Spinal cord (tissue), 10 donors: ENCODE results near the gene GALNT17. TPM values are rescaled to one million over a fixed set of nuclear protein-coding genes. Genes with fewer than 3 reads are reported as not detected.

Source experiments
- DNase-seq, 6 donors: peaks; one replicate each; pipeline versions ENCODE4 v3.0.0 to v3.0.0-alpha.2; 2013 to 2015; ENCODE audit warnings: low spot score in 6 of 6, low read depth in 4 of 6
- H3K27ac ChIP-seq: one replicate; pipeline ENCODE4 v1.5.1; 2013; ENCODE audit warnings: low read depth, low read length, control low read depth
- H3K27me3 ChIP-seq: one replicate; pipeline ENCODE4 v1.6.1; 2013; ENCODE audit warnings: low read length; ENCODE audit not compliant: control insufficient read depth, insufficient read depth
- H3K36me3 ChIP-seq: one replicate; pipeline ENCODE4 v1.6.1; 2013; ENCODE audit warnings: low read length; ENCODE audit not compliant: control insufficient read depth, insufficient read depth
- H3K4me1 ChIP-seq: one replicate; pipeline ENCODE4 v1.6.1; 2013; ENCODE audit warnings: low read length; ENCODE audit not compliant: control insufficient read depth, insufficient read depth
- H3K4me3 ChIP-seq: one replicate; pipeline ENCODE4 v1.5.1; 2013; ENCODE audit warnings: low read depth, low read length, control low read depth
- H3K9me3 ChIP-seq: one replicate; pipeline ENCODE4 v1.6.1; 2013; ENCODE audit warnings: low read length; ENCODE audit not compliant: control insufficient read depth, insufficient read depth
- WGBS: methylation state at CpG from one replicate; pipeline ENCODE4 v1.1.5; 2013; ENCODE audit warnings: missing lambda C conversion rate; ENCODE audit not compliant: insufficient coverage; 5-methylcytosine and 5-hydroxymethylcytosine counted together
- polyA plus RNA-seq, 2 donors: library from polyadenylated mRNA; unstranded; fragments of 120-200 nt; gene quantifications; one replicate each; pipeline ENCODE4 v1.2.1, GENCODE V29; 2013; ENCODE audit not compliant: insufficient read length in 2 of 2
- total RNA-seq, 2 donors: library from RNA; depleted of rRNA in 1 of 2; stranded (reverse); fragments of 120-200 nt in 1 of 2; fragments of >200 nt in 1 of 2; gene quantifications; one replicate each; pipeline versions ENCODE4 v1.2.3 to v1.2.4, GENCODE V29; 2013 to 2014
- donor health status: healthy.

The GALNT17 gene
- total and polyA plus RNA-seq, 4 donors: 44.9 to 54.8 (median 48.0) TPM

DNA sequence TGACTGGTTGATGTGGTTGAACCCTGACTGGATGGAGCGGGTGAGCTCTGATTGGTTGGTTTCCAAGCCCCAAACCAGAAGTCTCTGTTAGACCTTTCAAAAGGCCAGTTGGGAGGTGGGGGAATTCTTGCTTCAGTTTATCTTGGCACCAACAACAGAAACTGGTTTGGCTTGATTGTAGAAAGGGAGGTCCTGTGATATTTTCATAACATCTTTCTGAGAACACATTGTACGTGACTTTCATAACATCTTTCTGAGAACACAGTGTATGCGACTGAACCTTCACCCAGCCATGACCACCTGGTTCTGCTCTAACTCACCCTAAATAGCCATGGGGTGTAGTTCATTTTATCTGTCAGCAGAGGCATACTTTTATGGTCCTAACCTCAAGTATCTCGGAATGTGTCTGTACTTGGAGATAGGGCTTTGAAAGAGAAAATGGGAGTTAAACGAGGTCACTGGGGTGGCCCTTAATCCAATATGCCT lies 88.3 kb downstream of the GALNT17 start:
- DNase-seq: no peak
- H3K27me3 ChIP-seq: no peaks in the 10 kb centered on the region
- WGBS: 88% methylated on average over 2 of the region's 5 CpGs
- H3K4me1 ChIP-seq: no peaks in the 10 kb centered on the region
- no peak overlapping the region for H3K27ac ChIP-seq
- no peak overlapping the region for H3K4me3 ChIP-seq
- peaks cover 2% of the 10 kb centered on the region for H3K9me3 ChIP-seq
- H3K36me3 ChIP-seq: no peaks in the 10 kb centered on the region

DNA sequence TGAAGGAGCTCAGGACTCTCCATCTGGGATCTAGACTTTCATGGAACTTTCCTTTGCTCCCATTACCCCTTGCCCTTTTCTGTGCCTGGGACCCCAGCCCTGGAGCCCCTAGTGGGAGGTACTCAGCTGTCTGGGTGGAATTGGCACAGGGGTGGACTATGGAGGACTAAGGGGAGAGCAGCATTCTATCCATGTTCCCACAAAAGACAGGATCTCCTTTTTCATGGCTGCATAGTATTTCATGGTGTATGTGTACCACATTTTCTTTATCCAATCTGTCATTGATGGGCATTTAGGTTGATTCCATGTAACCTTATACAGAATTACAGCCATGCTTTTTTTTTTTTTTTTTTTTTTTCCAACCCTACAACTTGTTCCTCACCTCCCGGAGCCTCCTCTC lies 89.1 kb downstream of the GALNT17 start:
- Histone ChIP-seq H3K36me3 (no peaks in the 10 kb centered on the region), H3K4me1 (no peaks in the 10 kb centered on the region), H3K27me3 (no peaks in the 10 kb centered on the region), H3K27ac (peak overlapping the region; percentile 6), H3K9me3 (peaks cover 2% of the 10 kb centered on the region), H3K4me3 (no peak overlapping the region)
- WGBS: 100% methylated on average over 1 of the region's 1 CpG
- no peak for DNase-seq

DNA sequence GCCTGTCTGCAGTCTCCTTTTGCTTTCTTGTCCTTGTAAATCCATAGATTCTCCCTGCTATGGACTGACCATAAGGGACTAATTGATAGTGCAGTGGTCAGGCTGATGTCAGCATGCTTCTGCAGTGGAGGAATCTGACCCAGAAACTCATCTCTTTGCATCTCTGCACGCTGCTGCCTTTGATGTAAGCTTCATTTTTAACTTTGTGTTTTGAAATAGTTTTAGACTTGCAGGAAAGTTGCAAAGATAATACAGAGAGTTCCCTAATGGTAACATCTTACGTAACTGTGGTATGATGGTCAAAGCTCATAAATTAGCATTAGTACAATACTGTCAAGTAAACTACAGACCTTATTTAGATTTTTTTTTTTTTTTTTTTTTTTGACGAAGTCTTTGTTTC lies 89.6 kb downstream of the GALNT17 start:
- Histone ChIP-seq H3K27ac (peak overlapping the region; percentile 60), H3K4me1 (no peaks in the 10 kb centered on the region), H3K9me3 (peaks cover 2% of the 10 kb centered on the region), H3K36me3 (no peaks in the 10 kb centered on the region), H3K27me3 (no peaks in the 10 kb centered on the region), H3K4me3 (no peak overlapping the region)
- DNase-seq: peak in 1 of 6 donors; percentile 53
- no CpG with 5 or more reads among the region's 3 CpGs for WGBS

DNA sequence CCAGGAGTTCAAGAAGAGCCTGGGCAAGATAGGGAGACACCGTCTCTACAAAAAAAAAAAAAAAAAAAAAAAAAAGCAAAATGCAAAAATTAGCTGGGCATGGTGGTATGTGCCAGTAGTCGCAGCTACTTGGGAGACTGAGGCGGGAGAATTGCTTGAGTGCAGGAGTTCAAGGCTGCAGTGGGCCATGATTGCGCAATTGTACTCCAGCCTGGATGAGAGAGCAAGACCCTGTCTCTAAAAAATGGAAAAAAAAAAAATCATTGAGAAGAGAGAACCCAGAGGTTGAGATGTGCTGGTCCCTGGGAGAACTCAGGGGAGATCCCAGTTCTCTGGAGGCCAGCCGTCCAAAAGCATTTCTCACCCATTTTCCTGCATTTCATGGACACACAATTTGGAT lies 95.2 kb downstream of the GALNT17 start:
- Histone ChIP-seq H3K36me3 (no peaks in the 10 kb centered on the region), H3K27ac (no peak overlapping the region), H3K4me1 (no peaks in the 10 kb centered on the region), H3K4me3 (no peak overlapping the region), H3K9me3 (no peaks in the 10 kb centered on the region), H3K27me3 (no peaks in the 10 kb centered on the region)
- no peak for DNase-seq
- 83% methylated on average over 3 of the region's 5 CpGs for WGBS

DNA sequence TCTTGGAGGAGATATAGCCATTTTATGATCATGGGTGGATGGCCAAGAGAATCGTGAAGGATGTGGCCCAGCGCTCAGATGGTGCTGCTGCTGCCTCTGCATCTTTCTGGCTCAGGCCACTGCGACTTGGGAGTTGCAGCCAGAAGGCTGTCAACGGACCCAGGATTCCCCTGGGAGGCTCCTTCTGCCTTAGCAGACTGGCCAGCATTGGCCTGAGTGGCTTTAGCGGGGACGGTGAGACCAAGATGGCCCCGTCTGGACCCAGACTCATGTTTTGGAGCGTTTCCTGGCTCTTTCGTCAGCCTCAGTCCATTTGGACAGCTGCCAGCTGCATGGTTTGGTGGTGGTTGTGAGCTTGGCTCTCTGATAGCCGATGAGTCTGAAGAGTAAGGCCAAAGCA lies 97.2 kb downstream of the GALNT17 start:
- H3K27me3 ChIP-seq: no peaks in the 10 kb centered on the region
- no peaks in the 10 kb centered on the region for H3K9me3 ChIP-seq
- WGBS: 81% methylated on average over 9 of the region's 10 CpGs
- H3K4me3 ChIP-seq: no peak overlapping the region
- no peak overlapping the region for H3K27ac ChIP-seq
- H3K4me1 ChIP-seq: no peaks in the 10 kb centered on the region
- DNase-seq: peak in 1 of 6 donors; percentile 10
- no peaks in the 10 kb centered on the region for H3K36me3 ChIP-seq

DNA sequence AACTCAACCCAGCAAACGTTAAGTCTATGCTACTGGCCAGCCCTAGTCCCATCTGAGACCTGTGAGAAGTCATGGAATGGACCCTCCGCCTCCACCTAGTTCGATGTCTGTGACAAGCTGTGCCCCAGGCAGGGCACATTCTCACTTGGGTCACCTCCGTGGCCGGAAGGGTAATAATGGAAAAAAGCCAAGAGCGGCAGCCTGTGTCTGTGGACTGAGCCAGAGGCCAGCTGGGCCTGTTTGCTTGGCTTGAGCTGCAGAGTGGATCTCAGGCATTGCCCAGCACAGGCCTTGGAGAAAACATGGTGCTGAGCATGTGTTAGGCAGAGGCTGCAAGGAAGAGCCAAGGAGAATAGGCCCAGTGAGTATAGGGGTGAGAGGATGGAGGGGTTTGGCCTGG lies 97.8 kb downstream of the GALNT17 start:
- H3K27me3 ChIP-seq: no peaks in the 10 kb centered on the region
- no peak overlapping the region for H3K4me3 ChIP-seq
- 91% methylated on average over 6 of the region's 6 CpGs for WGBS
- no peak for DNase-seq
- no peaks in the 10 kb centered on the region for H3K9me3 ChIP-seq
- H3K27ac ChIP-seq: no peak overlapping the region
- no peaks in the 10 kb centered on the region for H3K36me3 ChIP-seq
- H3K4me1 ChIP-seq: no peaks in the 10 kb centered on the region

DNA sequence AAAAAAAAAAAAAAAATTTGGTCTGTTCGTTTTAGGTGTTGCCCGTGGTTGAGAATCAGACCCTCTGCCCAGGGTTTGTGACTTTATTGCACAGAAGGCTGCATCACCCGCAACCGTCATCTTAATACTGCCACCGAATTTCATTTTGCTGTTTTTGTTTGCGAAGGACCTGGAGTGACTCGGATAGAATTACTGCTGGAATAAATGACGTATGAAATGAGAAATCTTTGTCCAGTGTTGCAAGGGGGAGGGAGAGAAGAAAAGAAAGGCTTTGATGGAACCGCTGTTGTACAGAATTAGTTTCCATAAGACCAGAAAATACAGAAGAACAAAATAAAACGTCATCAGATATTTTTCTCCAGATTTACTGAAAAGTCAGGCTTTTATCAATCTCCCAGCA lies 103.3 kb downstream of the GALNT17 start:
- Histone ChIP-seq H3K27ac (peak overlapping the region; percentile 90), H3K36me3 (no peaks in the 10 kb centered on the region), H3K4me3 (no peak overlapping the region), H3K27me3 (no peaks in the 10 kb centered on the region), H3K9me3 (no peaks in the 10 kb centered on the region), H3K4me1 (peaks cover 34% of the 10 kb centered on the region)
- 96% methylated on average over 8 of the region's 10 CpGs for WGBS
- DNase-seq: peak in 2 of 6 donors; percentile 18 to 57

DNA sequence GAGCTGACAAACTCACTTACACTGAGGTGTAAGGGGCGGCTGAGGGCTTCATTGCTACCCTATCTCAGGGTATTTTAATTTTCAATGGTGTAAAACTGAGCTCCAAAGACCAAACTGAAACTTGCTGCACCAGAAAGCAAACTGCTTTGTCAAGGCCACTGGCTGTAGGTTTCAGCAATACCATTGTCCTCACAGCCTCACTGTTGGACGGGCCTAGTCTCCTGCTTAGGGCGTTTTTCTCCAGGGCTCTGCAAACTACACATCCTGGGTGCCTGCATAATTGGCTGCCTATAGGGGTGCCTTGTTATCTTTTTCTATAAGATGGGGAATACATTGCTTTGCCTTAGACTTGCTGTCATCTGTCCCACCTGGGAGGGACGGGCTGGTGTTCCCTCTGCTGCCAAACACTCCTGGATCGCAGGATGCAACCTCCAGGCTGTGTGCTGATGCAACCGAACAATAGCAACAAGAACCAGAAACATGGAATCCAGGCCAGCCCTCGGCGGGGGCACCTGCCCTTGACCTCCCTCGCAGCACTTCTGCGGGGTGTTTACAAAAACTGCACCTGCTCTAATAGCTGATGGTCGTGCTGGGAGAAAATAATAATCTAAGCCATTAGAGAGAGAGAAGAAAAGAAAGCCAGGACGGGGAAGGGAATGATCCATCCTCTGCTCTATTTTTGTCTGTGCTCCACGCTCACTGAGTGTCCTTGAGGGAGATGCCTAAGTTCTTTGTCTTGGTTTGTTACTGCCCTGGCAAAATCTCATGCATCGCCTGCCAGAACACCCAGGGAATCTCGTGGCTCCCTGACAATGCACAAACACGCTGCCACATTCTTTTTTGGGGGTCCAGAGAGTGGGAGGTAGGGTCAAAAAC lies 104.5 kb downstream of the GALNT17 start:
- no peaks in the 10 kb centered on the region for H3K9me3 ChIP-seq
- H3K4me1 ChIP-seq: peaks cover 34% of the 10 kb centered on the region
- peak in 4 of 6 donors; percentile 17 to 86 (median 50) for DNase-seq
- peak overlapping the region; percentile 90 for H3K27ac ChIP-seq
- H3K4me3 ChIP-seq: no peak overlapping the region
- 24% methylated on average over 11 of the region's 16 CpGs for WGBS
- H3K27me3 ChIP-seq: no peaks in the 10 kb centered on the region
- no peaks in the 10 kb centered on the region for H3K36me3 ChIP-seq

DNA sequence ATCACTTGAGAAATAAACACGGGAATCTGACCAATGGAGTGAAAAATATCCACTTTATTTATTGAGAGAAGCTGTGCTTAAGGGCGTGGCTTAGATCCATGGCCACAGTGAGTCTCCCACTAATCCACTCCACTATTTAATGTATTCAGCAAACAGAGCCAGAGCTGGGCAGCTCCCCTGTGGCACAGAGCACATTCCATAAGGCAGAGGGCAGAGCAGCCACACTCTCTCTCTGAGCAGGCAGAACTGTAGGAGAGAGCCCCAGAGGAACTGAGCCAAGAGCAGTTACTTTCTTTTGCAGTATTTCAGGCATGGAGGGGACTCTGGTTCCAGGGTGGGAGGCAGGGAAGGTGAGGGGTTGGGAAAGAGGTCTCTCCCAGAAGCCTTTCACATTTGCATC lies 106.0 kb downstream of the GALNT17 start:
- DNase-seq: peak in 2 of 6 donors; percentile 62 to 69
- WGBS: no CpG with 5 or more reads among the region's 2 CpGs
- H3K4me3 ChIP-seq: no peak overlapping the region
- H3K9me3 ChIP-seq: no peaks in the 10 kb centered on the region
- no peaks in the 10 kb centered on the region for H3K36me3 ChIP-seq
- no peaks in the 10 kb centered on the region for H3K27me3 ChIP-seq
- peaks cover 34% of the 10 kb centered on the region for H3K4me1 ChIP-seq
- H3K27ac ChIP-seq: peak overlapping the region; percentile 90
